GM21717 (cell line): Measurements from ENCODE around the gene RORB.

ENCODE experiments used
- ATAC-seq: cut with Tn5 transposase; IDR thresholded peaks from one replicate; pipeline ENCODE4 v1.9.1; 2021; ENCODE audit warnings: mild to moderate bottlenecking, moderate library complexity; ENCODE audit not compliant: unreplicated experiment

The RORB gene

GRCh38 chr9:74697535-74697934, 200.4 kb downstream of the RORB start:
- no peak for ATAC-seq

DNA sequence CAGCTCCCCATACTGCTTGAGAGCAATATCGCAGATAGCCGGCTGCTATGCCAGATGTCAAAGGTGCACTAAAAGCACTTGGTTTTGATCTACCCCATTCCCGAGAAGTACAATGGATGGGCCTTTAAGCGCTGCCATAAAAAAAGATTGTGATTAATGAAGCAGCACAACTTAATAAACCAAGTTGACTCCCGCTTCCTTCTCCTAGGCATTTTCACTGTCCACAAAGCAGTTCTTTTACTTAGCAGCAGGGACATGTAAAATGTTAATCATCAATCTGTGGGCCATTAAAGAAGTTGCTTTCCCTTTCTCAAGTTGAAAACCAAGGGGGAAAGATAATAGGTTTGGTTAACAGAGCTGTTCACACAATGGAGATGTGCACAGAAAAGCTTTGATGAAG, 214.2 kb downstream of the RORB start:
- ATAC-seq, result no peak

- ATAC-seq, result no peak
Measured at GRCh38 chr9:74718709-74719108, 221.6 kb downstream of the RORB start.

DNA sequence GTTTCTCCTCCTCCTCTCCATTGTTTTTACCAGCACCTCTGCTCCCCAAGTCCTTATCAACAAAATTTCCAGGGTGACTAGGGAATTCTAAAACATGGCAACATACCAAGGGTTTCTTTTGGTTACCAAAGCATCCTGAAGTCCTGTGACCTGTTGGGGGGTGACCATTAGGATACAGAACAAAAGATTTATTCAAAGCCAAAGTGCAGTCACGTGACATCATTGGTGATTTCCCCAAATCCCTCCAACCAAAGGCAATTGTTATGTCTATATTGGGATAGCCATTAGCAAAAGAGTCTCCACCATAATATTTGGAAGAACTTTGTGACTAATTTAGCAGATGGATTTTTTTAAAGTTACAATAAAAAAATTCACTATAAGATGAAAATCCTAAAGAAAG, 222.2 kb downstream of the RORB start:
- no peak for ATAC-seq

DNA sequence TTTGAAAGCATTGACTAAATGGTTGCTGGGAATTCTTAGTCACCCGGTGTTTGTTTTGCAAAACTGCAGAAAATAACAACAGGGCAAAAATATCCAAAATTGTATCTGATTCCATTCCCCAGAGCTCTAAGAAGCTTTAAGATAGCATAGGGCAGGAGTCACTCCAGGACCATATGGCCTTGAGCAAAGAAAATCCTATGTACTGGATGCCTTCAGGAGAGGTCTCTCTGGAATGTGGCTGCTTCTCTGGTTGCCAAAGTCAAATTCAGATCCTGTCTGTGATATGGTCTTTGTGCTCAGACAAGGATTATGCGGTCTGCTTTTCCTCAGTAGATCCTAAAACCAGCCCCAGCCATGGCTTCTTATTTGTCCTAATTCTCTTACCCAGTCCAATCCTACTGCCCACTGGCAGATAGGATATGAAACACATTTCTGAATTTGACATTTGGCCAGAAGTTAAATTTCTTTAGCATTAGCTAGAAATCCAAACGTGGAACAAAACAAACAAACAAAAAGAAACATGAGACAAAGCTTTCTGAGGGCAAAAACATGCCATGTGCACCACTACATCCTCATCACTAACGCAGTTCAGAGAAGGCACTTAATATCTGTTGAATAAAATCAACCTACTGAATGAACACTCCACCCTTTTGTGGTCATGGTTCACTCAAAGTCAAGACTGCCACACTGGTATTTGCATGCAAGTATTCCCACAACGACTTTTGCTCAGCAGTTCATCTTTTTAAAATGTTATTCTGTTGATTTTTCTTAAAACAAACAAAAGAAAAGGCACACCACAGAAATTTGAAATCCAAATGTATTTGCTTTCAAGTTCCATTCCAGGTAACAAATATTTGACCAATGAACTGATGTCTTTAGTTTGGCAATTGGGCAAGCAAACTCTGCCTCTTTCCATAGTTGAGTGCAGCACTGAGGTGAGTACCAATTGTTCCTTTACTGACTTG, 224.8 kb downstream of the RORB start:
- ATAC-seq, result no peak

DNA sequence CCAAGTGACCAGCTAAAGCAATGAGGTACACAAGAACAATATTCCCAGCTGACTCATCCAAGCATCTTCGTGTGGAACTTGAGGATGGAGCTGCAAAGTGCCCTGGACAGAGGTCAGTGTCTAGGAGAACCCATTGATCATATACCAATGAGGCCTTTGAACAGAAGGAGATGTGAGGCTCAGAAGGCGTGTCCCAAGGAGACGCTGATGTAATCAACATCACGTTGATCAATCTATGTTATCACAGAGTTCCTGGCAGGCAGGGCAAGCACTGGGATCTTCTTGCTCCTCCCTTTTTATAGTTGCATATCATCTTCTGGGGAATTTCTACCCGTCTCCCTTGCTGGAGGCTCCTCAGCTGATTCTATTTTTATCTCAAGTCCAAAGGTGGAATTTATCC, 227.2 kb downstream of the RORB start:
- no peak for ATAC-seq

DNA sequence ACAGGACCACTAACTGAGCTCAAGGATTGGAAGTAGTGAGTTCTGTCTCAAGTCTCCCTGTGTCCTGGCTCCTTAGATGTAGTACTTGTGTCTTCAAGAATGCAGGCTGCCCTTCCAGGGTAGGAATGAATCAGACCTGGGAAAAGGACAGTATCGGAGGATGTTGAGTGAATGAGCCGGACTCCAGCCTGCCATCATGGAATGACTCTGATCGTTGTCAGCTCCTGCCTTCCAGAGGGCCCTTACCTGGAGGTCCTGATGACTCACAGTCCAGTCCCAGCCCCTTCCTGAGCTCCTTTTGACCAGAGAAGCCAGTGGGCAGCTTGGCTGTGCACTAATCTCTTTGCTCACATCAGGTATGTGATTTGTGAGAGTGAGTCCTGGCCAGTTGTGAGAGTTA, 229.4 kb downstream of the RORB start:
- ATAC-seq, result no peak

DNA sequence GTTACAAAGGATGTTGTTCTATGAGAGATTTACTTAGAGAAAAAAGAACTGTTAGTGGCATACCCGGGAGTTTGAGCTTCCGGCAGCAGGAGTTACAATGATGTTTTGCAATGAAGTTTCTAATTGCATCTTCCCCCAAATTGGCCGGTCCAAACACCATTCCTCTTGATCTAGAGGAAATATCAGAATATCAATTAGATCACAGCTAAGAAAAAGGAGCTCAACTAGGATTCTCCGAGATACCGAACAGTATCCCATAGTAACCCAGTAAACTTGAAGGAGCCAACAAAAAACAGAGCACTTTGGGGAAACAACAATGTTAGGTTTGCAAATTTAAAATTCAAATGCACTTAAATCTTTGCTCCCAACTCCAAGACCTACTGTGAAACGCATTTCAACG, 231.0 kb downstream of the RORB start:
- no peak for ATAC-seq

GRCh38 chr9:74729136-74729695, 232.1 kb downstream of the RORB start:
- no peak for ATAC-seq

DNA sequence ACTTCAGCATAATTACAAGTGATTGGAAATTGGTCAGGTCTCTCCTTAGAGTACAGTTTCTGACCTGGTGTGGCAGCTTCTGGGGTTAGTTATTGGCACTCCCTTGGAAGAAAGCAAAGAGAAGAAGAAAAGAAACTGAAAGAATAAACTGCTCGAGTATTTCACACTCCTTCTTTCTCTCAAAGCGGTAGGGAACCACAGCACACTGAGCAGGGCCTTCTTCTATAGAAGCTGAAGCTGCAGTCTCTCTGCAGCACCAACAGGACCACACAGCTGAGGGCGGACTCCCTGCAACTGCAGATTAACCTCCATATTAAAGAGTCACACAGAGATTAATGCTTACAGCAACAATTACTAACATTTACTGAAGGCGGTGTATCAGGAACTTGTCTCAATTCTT, 238.6 kb downstream of the RORB start:
- no peak for ATAC-seq

DNA sequence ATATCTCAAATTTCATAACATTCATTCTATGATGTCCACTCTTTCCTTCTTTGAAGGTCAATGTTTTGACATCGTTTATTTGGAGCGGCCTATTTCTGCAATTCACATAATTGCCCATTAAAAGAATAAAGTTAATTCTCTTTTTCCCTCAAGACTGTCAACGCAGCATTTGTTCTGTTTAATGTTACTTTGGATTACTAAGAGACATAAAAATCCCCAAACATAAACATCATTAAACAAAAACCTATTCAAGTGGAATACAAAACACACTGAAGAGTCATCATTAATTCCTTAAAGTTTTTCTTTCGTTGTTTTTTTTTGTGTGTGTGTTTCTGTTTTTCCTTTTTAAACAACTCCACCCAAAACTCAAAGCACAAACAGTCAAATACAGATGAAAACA, 239.5 kb downstream of the RORB start:
- no peak for ATAC-seq

GRCh38 chr9:74742191-74742790, 245.2 kb downstream of the RORB start:
- no peak for ATAC-seq
